Measurements from ENCODE around the gene TAS2R9. TPM values are rescaled to one million over a fixed set of nuclear protein-coding genes. Genes with fewer than 3 reads are reported as not detected.

TAS2R9 gene
- polyA plus RNA-seq (2011; rRNA removed) (not detected in 2 replicates), polyA plus RNA-seq (2017; fragmentation: RNase III; extraction: RNeasy Plus Mini Kit Qiagen cat#74134 plus additional on column Dnase treatment) (not detected in 3 replicates), polyA minus RNA-seq (2011; rRNA and poly(A)+ RNA removed) (0.24 and 0.45 TPM in 2 replicates)
- polyA plus RNA-seq (2012; cell fraction: cytosol; rRNA removed): not detected in 2 replicates
- not detected in 2 replicates for polyA plus RNA-seq (2012; cell fraction: nucleus; rRNA removed)

GRCh38 chr12:10810068-10810467 lies at the start of gene TAS2R9:
Gene TAS2R9, minus strand, starts transcription at chr12:10810168. Its CDS starts 93 bp downstream, at chr12:10810075.
- no peak within 1 kb of the TSS for H3K27ac ChIP-seq
- no peak for FAIRE-seq
- no peak for DNase-seq (ENCODE audit: low read depth in 1 of 2, low spot score in 1 of 2)
- H3K4me1 ChIP-seq: no peaks in the 10 kb centered on the region
- no peak within 1 kb of the TSS for H3K4me3 ChIP-seq
- POLR2A ChIA-PET: no interaction called here
- TF ChIP-seq EHF (CRISPR knock-in tag; IDR thresholded peaks at IDR 0.05) (no peak), RAD21 (conservative IDR thresholded peaks at IDR 0.05 in 1 of 2, IDR thresholded peaks at IDR 0.05 in 1 of 2) (no peak), MAZ (IDR thresholded peaks at IDR 0.05; ENCODE audit: borderline replicate concordance, low read depth, low read length) (no peak), PBX3 (IDR thresholded peaks at IDR 0.05) (no peak)
- CTCF ChIA-PET: no interaction called here
- no peaks in the 10 kb centered on the region for H3K9me3 ChIP-seq
- no peak for ATAC-seq
- no peak within 1 kb of the TSS for H3K4me2 ChIP-seq

GRCh38 chr12:10855807-10856206 lies 45.8 kb upstream of the TAS2R9 start:
- no peak for TF ChIP-seq CTCF (IDR thresholded peaks at IDR 0.05)
- TF ChIP-seq HDAC2 (IDR thresholded peaks at IDR 0.05): no peak
- no peak for TF ChIP-seq TFCP2L1 (CRISPR knock-in tag; IDR thresholded peaks at IDR 0.05)
- no peak for TF ChIP-seq GATA3 (IDR thresholded peaks at IDR 0.05; ENCODE audit: borderline replicate concordance)
- TF ChIP-seq ZFP36 (IDR thresholded peaks at IDR 0.05; ENCODE audit: borderline replicate concordance, partially characterized antibody): peak; percentile 82
- no peak for TF ChIP-seq MAZ (IDR thresholded peaks at IDR 0.05; ENCODE audit: borderline replicate concordance, low read depth, low read length)
- TF ChIP-seq MAX (IDR thresholded peaks at IDR 0.05): no peak
- no peak for DNase-seq (ENCODE audit: low read depth in 1 of 2, low spot score in 1 of 2)
- CTCF ChIA-PET: interaction anchor here (0.6 kb wide), 1 partner anchor 12 kb away, joined by 3 read pairs; no protein-coding TSS in a partner anchor
- Histone ChIP-seq H3K4me2 (no peak overlapping the region), H3K27ac (no peak overlapping the region), H3K9me3 (peaks cover 23% of the 10 kb centered on the region), H3K4me1 (no peaks in the 10 kb centered on the region), H3K4me3 (no peak overlapping the region)
- FAIRE-seq: no peak
- WGBS (ENCODE audit: missing lambda C conversion rate): 88% methylated on average over 2 of the region's 2 CpGs
- POLR2A ChIA-PET: no interaction called here
- no peak for ATAC-seq

- no peak overlapping the region for H3K4me2 ChIP-seq
- CTCF ChIA-PET: no interaction called here
- H3K4me1 ChIP-seq: no peaks in the 10 kb centered on the region
- no peak for ATAC-seq
- 100% methylated on average over 1 of the region's 2 CpGs for WGBS (ENCODE audit: missing lambda C conversion rate)
- H3K27ac ChIP-seq: no peak overlapping the region
- POLR2A ChIA-PET: no interaction called here
- peaks cover 23% of the 10 kb centered on the region for H3K9me3 ChIP-seq
- TF ChIP-seq EHMT2 (IDR thresholded peaks at IDR 0.05; ENCODE audit: low read depth): no peak
- TF ChIP-seq ELK1 (IDR thresholded peaks at IDR 0.05; ENCODE audit: low read depth, low read length): no peak
- no peak for TF ChIP-seq RFX5 (IDR thresholded peaks at IDR 0.05)
- no peak for TF ChIP-seq HEYL (CRISPR knock-in tag; IDR thresholded peaks at IDR 0.05)
- no peak for TF ChIP-seq FOSL2 (IDR thresholded peaks at IDR 0.05)
- no peak for TF ChIP-seq FOSL2 (CRISPR knock-in tag; IDR thresholded peaks at IDR 0.05)
- TF ChIP-seq NFE2L2 (conservative IDR thresholded peaks at IDR 0.05; ENCODE audit: low read length): no peak
- TF ChIP-seq CTCF (IDR thresholded peaks at IDR 0.05): no peak
- no peak for TF ChIP-seq HES2 (IDR thresholded peaks at IDR 0.05)
- no peak for TF ChIP-seq CHD4 (IDR thresholded peaks at IDR 0.05; ENCODE audit: borderline replicate concordance)
- no peak for TF ChIP-seq EHF (CRISPR knock-in tag; IDR thresholded peaks at IDR 0.05)
- no peak for TF ChIP-seq REST (IDR thresholded peaks at IDR 0.05)
- DNase-seq (ENCODE audit: low read depth in 1 of 2, low spot score in 1 of 2): no peak
- FAIRE-seq: no peak
- H3K4me3 ChIP-seq: no peak overlapping the region
These were observed 43.8 kb upstream of the TAS2R9 start for GRCh38 chr12:10853776-10854175.

Data from A549 (cell line).